Spleen (tissue), 11 donors: ENCODE results near the gene TPK1. TPM values are rescaled to one million over a fixed set of nuclear protein-coding genes. Genes with fewer than 3 reads are reported as not detected.

Experiments used
- DNase-seq: peaks from one replicate; pipeline ENCODE4 v3.0.0-alpha.2; 2020
- H3K27ac ChIP-seq, 8 donors: fragments of 200-600 bp; sonication (generic) in 7 of 8; 1 replicate in 4 of 8; 2 replicates in 4 of 8; pipeline versions ENCODE4 v1.5.0 to v1.8.0; 2016 to 2021; ENCODE audit warnings: inconsistent platforms in 4 of 8, mild to moderate bottlenecking in 4 of 8, moderate library complexity in 1 of 8
- H3K27me3 ChIP-seq, 7 donors: fragments of 200-600 bp; sonication (generic) in 6 of 7; replicated peaks in 1 of 7; 1 replicate in 4 of 7; 2 replicates in 3 of 7; pipeline versions ENCODE4 v1.5.0 to v1.8.0; 2016 to 2021; ENCODE audit warnings: inconsistent platforms in 3 of 7, mild to moderate bottlenecking in 1 of 7
- H3K36me3 ChIP-seq, 6 donors: fragments of 200-600 bp; sonication (generic) in 5 of 6; 1 replicate in 4 of 6; 2 replicates in 2 of 6; pipeline versions ENCODE4 v1.5.0 to v1.8.0; 2016 to 2021; ENCODE audit warnings: inconsistent platforms in 2 of 6
- H3K4me1 ChIP-seq, 6 donors: fragments of 200-600 bp; sonication (generic) in 5 of 6; 1 replicate in 3 of 6; 2 replicates in 3 of 6; pipeline versions ENCODE4 v1.5.0 to v1.8.0; 2016 to 2021; ENCODE audit warnings: inconsistent platforms in 3 of 6
- H3K4me3 ChIP-seq, 8 donors: fragments of 200-600 bp; sonication (generic) in 7 of 8; 1 replicate in 4 of 8; 2 replicates in 4 of 8; pipeline versions ENCODE4 v1.5.0 to v1.8.0; 2016 to 2021; ENCODE audit warnings: inconsistent platforms in 4 of 8, mild to moderate bottlenecking in 4 of 8, moderate library complexity in 2 of 8
- H3K9me3 ChIP-seq, 8 donors: fragments of 200-600 bp; sonication (generic) in 7 of 8; 1 replicate in 4 of 8; 2 replicates in 4 of 8; pipeline versions ENCODE4 v1.5.0 to v1.8.0; 2016 to 2021; ENCODE audit warnings: inconsistent platforms in 4 of 8
- POLR2A ChIP-seq, 3 donors: fragments of 450-650 bp; IDR thresholded peaks; one replicate each; pipeline ENCODE4 v1.5.1; 2017; ENCODE audit warnings: antibody characterized with exemption in 3 of 3, mild to moderate bottlenecking in 1 of 3
- POLR2AphosphoS5 ChIP-seq, 3 donors: sonication (generic); formaldehyde crosslinking; IDR thresholded peaks; one replicate each; pipeline ENCODE4 v1.5.1; 2017; ENCODE audit warnings: antibody characterized with exemption in 3 of 3
- WGBS, 5 donors: extraction: QIAGEN DNeasy Blood & Tissue Kit in 3 of 5; methylation state at CpG; one replicate each; pipeline versions ENCODE4 v1.1.5 to v1.1.7; 2013 to 2018; 5-methylcytosine and 5-hydroxymethylcytosine counted together
- intact Hi-C: fragments of 100-400 bp; cut with DNase I; formaldehyde crosslinking; loops from one replicate; pipeline ENCODE4 v1.15.0; 2023; ENCODE audit warnings: low total_unique reads
- polyA plus RNA-seq, 3 donors: library from polyadenylated mRNA; stranded (reverse); fragments of 200-250 nt; gene quantifications; one replicate each; pipeline ENCODE4 v1.2.1, GENCODE V29; 2013
- total RNA-seq, 7 donors: library from RNA; depleted of rRNA in 3 of 7; stranded (reverse); fragments of >200 nt in 3 of 7; fragmentation: NEBNext Ultra II Directional in 4 of 7; extraction: Animal tissue kit (Norgen Biotek cat#: 25700) in 4 of 7; gene quantifications; one replicate each; pipeline versions ENCODE4 v1.1.0 to v1.2.1, GENCODE V29; 2016 to 2021
- TF ChIP-seq, protein P1 (sequence below), 11 experiments: fragments of 200-600 bp in 7 of 11; fragments of 450-650 bp in 4 of 11; sonication (generic) in 4 of 11; IDR thresholded peaks in 8 of 11; conservative IDR thresholded peaks in 3 of 11; 1 replicate in 7 of 11; 2 replicates in 4 of 11; pipeline versions ENCODE4 v1.4.0 to v1.8.0; 2016 to 2021; ENCODE audit warnings: antibody characterized with exemption in 11 of 11, inconsistent platforms in 4 of 11, mild to moderate bottlenecking in 1 of 11
- donor health status: healthy with polysubstance abuse.
- donor health status: DM: no; HTN: no; CAD: no; lungs with moderate emphysema.
- donor health status: DM: no; HTN: no; CAD: no.
- donor health status: Bipolar disorder and iron deficiency.
- donor health status: healthy.
- donor health status: DM: no; HTN: no; CAD: no.
- donor health status: DM: yes; HTN: yes; CAD: no.

The TPK1 gene
- total and polyA plus RNA-seq, 10 donors = 8.9 to 30.2 (median 17.8) TPM

- DNase-seq = no peak
- WGBS, 5 donors = 30 to 65% (median 59%) methylated on average over 1 of the region's 1 CpG
- TF ChIP-seq, protein P1, sequence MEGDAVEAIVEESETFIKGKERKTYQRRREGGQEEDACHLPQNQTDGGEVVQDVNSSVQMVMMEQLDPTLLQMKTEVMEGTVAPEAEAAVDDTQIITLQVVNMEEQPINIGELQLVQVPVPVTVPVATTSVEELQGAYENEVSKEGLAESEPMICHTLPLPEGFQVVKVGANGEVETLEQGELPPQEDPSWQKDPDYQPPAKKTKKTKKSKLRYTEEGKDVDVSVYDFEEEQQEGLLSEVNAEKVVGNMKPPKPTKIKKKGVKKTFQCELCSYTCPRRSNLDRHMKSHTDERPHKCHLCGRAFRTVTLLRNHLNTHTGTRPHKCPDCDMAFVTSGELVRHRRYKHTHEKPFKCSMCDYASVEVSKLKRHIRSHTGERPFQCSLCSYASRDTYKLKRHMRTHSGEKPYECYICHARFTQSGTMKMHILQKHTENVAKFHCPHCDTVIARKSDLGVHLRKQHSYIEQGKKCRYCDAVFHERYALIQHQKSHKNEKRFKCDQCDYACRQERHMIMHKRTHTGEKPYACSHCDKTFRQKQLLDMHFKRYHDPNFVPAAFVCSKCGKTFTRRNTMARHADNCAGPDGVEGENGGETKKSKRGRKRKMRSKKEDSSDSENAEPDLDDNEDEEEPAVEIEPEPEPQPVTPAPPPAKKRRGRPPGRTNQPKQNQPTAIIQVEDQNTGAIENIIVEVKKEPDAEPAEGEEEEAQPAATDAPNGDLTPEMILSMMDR (IDR thresholded peaks at IDR 0.05 in 8 of 11, conservative IDR thresholded peaks at IDR 0.05 in 3 of 11) = no peak
- TF ChIP-seq POLR2AphosphoS5 (IDR thresholded peaks at IDR 0.05) (no peak), POLR2A (IDR thresholded peaks at IDR 0.05) (no peak)
- peaks cover 0 to 4% (median 0%) of the 10 kb centered on the region in 6 donors for H3K4me1 ChIP-seq
- H3K9me3 ChIP-seq = no peaks in the 10 kb centered on the region
- no peaks in the 10 kb centered on the region for H3K27me3 ChIP-seq
- H3K27ac ChIP-seq = no peak overlapping the region
- intact Hi-C loops = no loop called here
- no peaks in the 10 kb centered on the region for H3K36me3 ChIP-seq
- H3K4me3 ChIP-seq = no peak overlapping the region
Observed at GRCh38 chr7:144518360-144518759, 317.5 kb downstream of the TPK1 start.

GRCh38 chr7:144517749-144518148 is 318.1 kb downstream of the TPK1 start:
- Histone ChIP-seq H3K27ac (no peak overlapping the region), H3K4me1 (peaks cover 0 to 6% (median 0%) of the 10 kb centered on the region in 6 donors), H3K9me3 (no peaks in the 10 kb centered on the region), H3K36me3 (no peaks in the 10 kb centered on the region), H3K27me3 (no peaks in the 10 kb centered on the region), H3K4me3 (no peak overlapping the region)
- TF ChIP-seq, protein P1 (IDR thresholded peaks at IDR 0.05 in 8 of 11, conservative IDR thresholded peaks at IDR 0.05 in 3 of 11) = no peak
- TF ChIP-seq POLR2A (IDR thresholded peaks at IDR 0.05) (no peak), POLR2AphosphoS5 (IDR thresholded peaks at IDR 0.05) (no peak)
- WGBS, 5 donors = 43 to 52% (median 46%) methylated on average over 3 of the region's 3 CpGs
- DNase-seq = no peak
- intact Hi-C loops = no loop called here

GRCh38 chr7:144516729-144517525 is 318.9 kb downstream of the TPK1 start:
- H3K9me3 ChIP-seq = no peaks in the 10 kb centered on the region
- no peak overlapping the region for H3K27ac ChIP-seq
- intact Hi-C loops = no loop called here
- H3K27me3 ChIP-seq = no peaks in the 10 kb centered on the region
- TF ChIP-seq POLR2A (IDR thresholded peaks at IDR 0.05) = no peak
- 83 to 89% (median 86%) methylated on average over 3 of the region's 3 CpGs for WGBS, 5 donors
- H3K36me3 ChIP-seq = no peaks in the 10 kb centered on the region
- DNase-seq = no peak
- H3K4me3 ChIP-seq = no peak overlapping the region
- peaks cover 0 to 6% (median 0%) of the 10 kb centered on the region in 6 donors for H3K4me1 ChIP-seq

DNA sequence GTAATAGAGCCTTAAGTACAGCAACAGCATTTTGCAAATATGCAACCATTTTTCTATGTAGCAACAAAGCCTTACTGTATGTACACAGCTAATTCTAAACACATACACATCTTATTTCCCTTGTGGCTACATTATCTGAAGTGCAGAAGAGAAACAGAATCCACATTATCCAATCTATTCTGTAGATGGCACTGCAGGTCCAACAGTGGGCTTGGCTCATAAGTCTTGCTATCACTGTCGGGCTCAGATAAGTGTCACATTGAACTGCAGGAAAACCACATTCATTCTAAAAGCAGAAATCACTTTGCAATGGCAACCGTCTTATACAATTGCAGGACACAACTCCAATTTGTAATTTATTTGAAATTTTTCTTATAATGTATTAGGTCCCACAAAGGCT is 322.5 kb downstream of the TPK1 start:
- Histone ChIP-seq H3K4me1 (peaks cover 0 to 6% (median 0%) of the 10 kb centered on the region in 6 donors), H3K27me3 (no peaks in the 10 kb centered on the region), H3K27ac (no peak overlapping the region), H3K36me3 (no peaks in the 10 kb centered on the region), H3K4me3 (no peak overlapping the region), H3K9me3 (no peaks in the 10 kb centered on the region)
- intact Hi-C loops = no loop called here
- TF ChIP-seq, protein P1 (IDR thresholded peaks at IDR 0.05 in 8 of 11, conservative IDR thresholded peaks at IDR 0.05 in 3 of 11) = peak in 2 of 11 experiments; percentile 10
- no peak for TF ChIP-seq POLR2A (IDR thresholded peaks at IDR 0.05)
- WGBS, 5 donors = 4 to 16% (median 7%) methylated on average over 2 of the region's 2 CpGs
- no peak for DNase-seq
